Liver (tissue), 9 donors: ENCODE results near the gene PTPRD. TPM values are rescaled to one million over a fixed set of nuclear protein-coding genes. Genes with fewer than 3 reads are reported as not detected.

Source experiments
- DNase-seq: peaks from one replicate; pipeline ENCODE4 v3.0.0-alpha.2; 2017; ENCODE audit warnings: low spot score
- H3K27ac ChIP-seq, 2 donors: one replicate each; pipeline ENCODE4 v1.7.0; 2013; ENCODE audit warnings: inconsistent platforms in 2 of 2, low read length in 2 of 2, control low read depth in 1 of 2, low read depth in 1 of 2, mild to moderate bottlenecking in 1 of 2
- H3K27me3 ChIP-seq, 4 donors: one replicate each; pipeline versions ENCODE4 v1.6.1 to v1.7.0; 2013; ENCODE audit warnings: low read length in 3 of 4, inconsistent platforms in 1 of 4, mild to moderate bottlenecking in 1 of 4, moderate library complexity in 1 of 4; ENCODE audit not compliant: control insufficient read depth in 4 of 4, insufficient read depth in 4 of 4
- H3K36me3 ChIP-seq, 4 donors: one replicate each; pipeline versions ENCODE4 v1.6.1 to v1.7.0; 2013; ENCODE audit warnings: low read length in 3 of 4, mild to moderate bottlenecking in 3 of 4, low read depth in 1 of 4, moderate library complexity in 1 of 4; ENCODE audit not compliant: control insufficient read depth in 4 of 4, insufficient read depth in 3 of 4
- H3K4me1 ChIP-seq, 4 donors: one replicate each; pipeline versions ENCODE4 v1.6.1 to v1.7.0; 2013; ENCODE audit warnings: low read length in 3 of 4, mild to moderate bottlenecking in 3 of 4, moderate library complexity in 1 of 4; ENCODE audit not compliant: control insufficient read depth in 4 of 4, insufficient read depth in 4 of 4
- H3K4me3 ChIP-seq, 3 donors: one replicate each; pipeline versions ENCODE4 v1.6.1 to v1.7.0; 2013; ENCODE audit warnings: low read length in 3 of 3, control low read depth in 1 of 3, low read depth in 1 of 3, mild to moderate bottlenecking in 1 of 3
- H3K9ac ChIP-seq, 2 donors: one replicate each; pipeline ENCODE4 v1.7.0; 2013; ENCODE audit warnings: low read length in 2 of 2, mild to moderate bottlenecking in 2 of 2, moderate library complexity in 2 of 2, control low read depth in 1 of 2, low read depth in 1 of 2
- H3K9me3 ChIP-seq, 4 donors: one replicate each; pipeline versions ENCODE4 v1.6.1 to v1.7.0; 2013; ENCODE audit warnings: low read length in 3 of 4; ENCODE audit not compliant: control insufficient read depth in 4 of 4
- EGR1 ChIP-seq, 2 donors: IDR thresholded peaks; 2 replicates each; pipeline ENCODE4 v1.6.1; 2016 to 2018; ENCODE audit warnings: antibody characterized with exemption in 2 of 2, low read depth in 2 of 2
- GABPA ChIP-seq, 2 donors: IDR thresholded peaks in 1 of 2; conservative IDR thresholded peaks in 1 of 2; 2 replicates each; pipeline ENCODE4 v1.6.1; 2016; ENCODE audit warnings: antibody characterized with exemption in 2 of 2, mild to moderate bottlenecking in 1 of 2, moderate library complexity in 1 of 2
- HNF4A ChIP-seq, 2 donors: conservative IDR thresholded peaks; 2 replicates each; pipeline ENCODE4 v1.6.1; 2016; ENCODE audit warnings: antibody characterized with exemption in 2 of 2, mild to moderate bottlenecking in 2 of 2
- JUND ChIP-seq, 2 donors: IDR thresholded peaks; 2 replicates each; pipeline ENCODE4 v1.6.1; 2016; ENCODE audit warnings: antibody characterized with exemption in 2 of 2
- RAD21 ChIP-seq, 2 donors: IDR thresholded peaks; 2 replicates each; pipeline ENCODE4 v1.6.1; 2016; ENCODE audit warnings: antibody characterized with exemption in 2 of 2, mild to moderate bottlenecking in 2 of 2
- RXRA ChIP-seq, 2 donors: IDR thresholded peaks; 2 replicates each; pipeline ENCODE4 v1.6.1; 2017 to 2018; ENCODE audit warnings: antibody characterized with exemption in 2 of 2, mild to moderate bottlenecking in 1 of 2
- SP1 ChIP-seq: IDR thresholded peaks from 2 replicates; pipeline ENCODE4 v1.6.1; 2018; ENCODE audit warnings: antibody characterized with exemption, mild to moderate bottlenecking
- TAF1 ChIP-seq: conservative IDR thresholded peaks from 2 replicates; pipeline ENCODE4 v1.6.1; 2016; ENCODE audit warnings: antibody characterized with exemption, mild to moderate bottlenecking
- YY1 ChIP-seq: IDR thresholded peaks from 2 replicates; pipeline ENCODE4 v1.6.1; 2016; ENCODE audit warnings: antibody characterized with exemption, mild to moderate bottlenecking
- WGBS: extraction: QIAGEN DNeasy Blood & Tissue Kit; methylation state at CpG from one replicate; pipeline ENCODE4 v1.1.7; 2013; 5-methylcytosine and 5-hydroxymethylcytosine counted together
- polyA plus RNA-seq, 2 donors: library from polyadenylated mRNA; stranded (reverse) in 1 of 2; unstranded in 1 of 2; fragments of 200-250 nt in 1 of 2; fragments of >200 nt in 1 of 2; fragmentation: Nextera tagmentation in 1 of 2; extraction: Ambion mirVana in 1 of 2; gene quantifications; one replicate each; pipeline versions ENCODE4 v1.2.1 to v1.2.3, GENCODE V29; 2013 to 2015
- total RNA-seq, 2 donors: library from RNA; depleted of rRNA; stranded (reverse); fragments of >200 nt; gene quantifications; one replicate each; pipeline ENCODE4 v1.2.3, GENCODE V29; 2014
- TF ChIP-seq, protein P1 (sequence below): IDR thresholded peaks from 2 replicates; pipeline ENCODE4 v1.6.1; 2016; ENCODE audit warnings: antibody characterized with exemption
- TF ChIP-seq, protein P2 (sequence below): fragments of 150-350 bp; IDR thresholded peaks from 2 replicates; pipeline ENCODE4 v1.5.1; 2017; ENCODE audit warnings: improper control_type of control experiment, low read depth, low read length; ENCODE audit not compliant: missing input control
- TF ChIP-seq, protein P3 (sequence below): IDR thresholded peaks from 2 replicates; pipeline ENCODE4 v1.6.1; 2016; ENCODE audit warnings: antibody characterized with exemption
- TF ChIP-seq, protein P4 (sequence below): IDR thresholded peaks from 2 replicates; pipeline ENCODE4 v1.6.1; 2016; ENCODE audit warnings: antibody characterized with exemption
- TF ChIP-seq, protein P5 (sequence below): IDR thresholded peaks from 2 replicates; pipeline ENCODE4 v1.6.1; 2016; ENCODE audit warnings: antibody characterized with exemption, mild to moderate bottlenecking
- donor health status: healthy.
- donor health status: healthy.
- donor health status: healthy.
- donor health status: healthy.
- donor health status: healthy.

Gene PTPRD
- total and polyA plus RNA-seq, 4 donors, result 0.78 to 34.2 (median 4.7) TPM

DNA sequence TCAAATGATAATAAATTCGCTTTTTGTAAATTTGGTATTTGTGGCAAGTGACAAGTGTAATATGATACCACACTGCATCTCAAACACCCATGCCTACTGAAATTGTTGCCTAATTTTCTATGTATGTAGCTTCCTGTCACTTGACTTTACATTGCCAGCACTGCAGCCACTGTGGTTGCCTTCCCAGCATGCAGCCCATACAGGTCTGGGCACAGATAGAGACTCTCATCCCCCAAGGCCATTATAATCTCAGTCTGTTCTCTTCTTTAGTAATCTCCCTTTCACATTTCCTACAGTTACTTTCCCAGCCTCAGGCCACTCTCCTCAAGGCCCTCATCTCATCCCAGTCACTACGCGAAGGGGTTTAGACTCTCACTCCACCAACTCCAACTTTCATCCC, 1200.6 kb downstream of the PTPRD start (continued):
- TF ChIP-seq, protein P1, sequence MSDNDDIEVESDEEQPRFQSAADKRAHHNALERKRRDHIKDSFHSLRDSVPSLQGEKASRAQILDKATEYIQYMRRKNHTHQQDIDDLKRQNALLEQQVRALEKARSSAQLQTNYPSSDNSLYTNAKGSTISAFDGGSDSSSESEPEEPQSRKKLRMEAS, result no peak
- TF ChIP-seq EGR1 (IDR thresholded peaks at IDR 0.05; ENCODE audit: low read depth in 2 of 2) (no peak), RAD21 (IDR thresholded peaks at IDR 0.05) (no peak), RXRA (IDR thresholded peaks at IDR 0.05) (no peak), HNF4A (conservative IDR thresholded peaks at IDR 0.05) (no peak)

DNA sequence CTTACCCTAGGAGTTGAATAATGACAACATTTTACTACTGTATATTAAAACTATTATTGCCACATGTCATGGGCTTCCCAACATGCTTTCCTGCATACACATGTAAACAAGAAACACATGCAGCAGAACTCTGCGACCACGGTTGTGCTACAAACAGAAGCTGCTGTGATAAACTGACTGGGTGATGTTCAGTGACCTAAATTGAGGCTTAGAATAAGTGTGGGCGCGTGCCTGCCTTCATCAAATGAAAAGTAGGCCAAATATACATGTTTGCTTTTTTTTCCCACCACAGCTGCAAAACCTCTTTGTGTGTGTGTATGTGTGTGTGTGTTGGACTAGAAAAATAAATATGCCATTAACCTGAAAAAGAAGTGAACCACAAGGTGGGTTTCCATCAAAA, 1202.1 kb downstream of the PTPRD start:
- Histone ChIP-seq H3K4me1 (no peaks in the 10 kb centered on the region), H3K9ac (no peak overlapping the region), H3K36me3 (no peaks in the 10 kb centered on the region), H3K27me3 (no peaks in the 10 kb centered on the region), H3K9me3 (no peaks in the 10 kb centered on the region), H3K27ac (no peak overlapping the region), H3K4me3 (no peak overlapping the region)
- no peak for DNase-seq
- TF ChIP-seq GABPA (IDR thresholded peaks at IDR 0.05 in 1 of 2, conservative IDR thresholded peaks at IDR 0.05 in 1 of 2), result no peak
- TF ChIP-seq, protein P2, sequence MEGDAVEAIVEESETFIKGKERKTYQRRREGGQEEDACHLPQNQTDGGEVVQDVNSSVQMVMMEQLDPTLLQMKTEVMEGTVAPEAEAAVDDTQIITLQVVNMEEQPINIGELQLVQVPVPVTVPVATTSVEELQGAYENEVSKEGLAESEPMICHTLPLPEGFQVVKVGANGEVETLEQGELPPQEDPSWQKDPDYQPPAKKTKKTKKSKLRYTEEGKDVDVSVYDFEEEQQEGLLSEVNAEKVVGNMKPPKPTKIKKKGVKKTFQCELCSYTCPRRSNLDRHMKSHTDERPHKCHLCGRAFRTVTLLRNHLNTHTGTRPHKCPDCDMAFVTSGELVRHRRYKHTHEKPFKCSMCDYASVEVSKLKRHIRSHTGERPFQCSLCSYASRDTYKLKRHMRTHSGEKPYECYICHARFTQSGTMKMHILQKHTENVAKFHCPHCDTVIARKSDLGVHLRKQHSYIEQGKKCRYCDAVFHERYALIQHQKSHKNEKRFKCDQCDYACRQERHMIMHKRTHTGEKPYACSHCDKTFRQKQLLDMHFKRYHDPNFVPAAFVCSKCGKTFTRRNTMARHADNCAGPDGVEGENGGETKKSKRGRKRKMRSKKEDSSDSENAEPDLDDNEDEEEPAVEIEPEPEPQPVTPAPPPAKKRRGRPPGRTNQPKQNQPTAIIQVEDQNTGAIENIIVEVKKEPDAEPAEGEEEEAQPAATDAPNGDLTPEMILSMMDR, result no peak
- TF ChIP-seq, protein P3, sequence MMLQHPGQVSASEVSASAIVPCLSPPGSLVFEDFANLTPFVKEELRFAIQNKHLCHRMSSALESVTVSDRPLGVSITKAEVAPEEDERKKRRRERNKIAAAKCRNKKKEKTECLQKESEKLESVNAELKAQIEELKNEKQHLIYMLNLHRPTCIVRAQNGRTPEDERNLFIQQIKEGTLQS, result no peak
- 82% methylated on average over 4 of the region's 4 CpGs for whole genome bisulfite sequencing

DNA sequence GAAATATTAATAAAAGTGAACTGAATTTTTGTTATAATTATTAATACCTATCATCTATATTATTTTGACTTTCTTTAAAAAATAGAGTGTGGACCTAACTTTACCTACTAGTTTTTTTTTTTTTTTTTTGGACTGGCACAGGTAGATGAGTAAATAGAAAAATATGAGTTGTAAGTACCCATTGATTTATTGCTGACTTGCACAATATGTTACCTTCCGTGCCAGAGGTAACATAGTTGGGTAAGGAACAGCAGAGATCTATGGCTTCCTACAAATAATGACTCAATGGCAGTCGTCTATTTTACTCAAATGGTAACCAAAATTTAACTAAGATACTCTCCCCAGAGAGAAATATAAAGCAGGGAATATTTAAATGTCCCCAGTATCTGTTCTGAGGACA, 1212.8 kb downstream of the PTPRD start:
- TF ChIP-seq RXRA (IDR thresholded peaks at IDR 0.05) (no peak), EGR1 (IDR thresholded peaks at IDR 0.05; ENCODE audit: low read depth in 2 of 2) (no peak), SP1 (no peak)
- no peaks in the 10 kb centered on the region for H3K36me3 ChIP-seq
- no peak overlapping the region for H3K27ac ChIP-seq
- no peaks in the 10 kb centered on the region for H3K27me3 ChIP-seq
- no peak overlapping the region for H3K9ac ChIP-seq
- H3K4me1 ChIP-seq, result no peaks in the 10 kb centered on the region
- DNase-seq, result no peak
- WGBS, result 61% methylated on average over 2 of the region's 2 CpGs
- no peaks in the 10 kb centered on the region for H3K9me3 ChIP-seq
- H3K4me3 ChIP-seq, result no peak overlapping the region

DNA sequence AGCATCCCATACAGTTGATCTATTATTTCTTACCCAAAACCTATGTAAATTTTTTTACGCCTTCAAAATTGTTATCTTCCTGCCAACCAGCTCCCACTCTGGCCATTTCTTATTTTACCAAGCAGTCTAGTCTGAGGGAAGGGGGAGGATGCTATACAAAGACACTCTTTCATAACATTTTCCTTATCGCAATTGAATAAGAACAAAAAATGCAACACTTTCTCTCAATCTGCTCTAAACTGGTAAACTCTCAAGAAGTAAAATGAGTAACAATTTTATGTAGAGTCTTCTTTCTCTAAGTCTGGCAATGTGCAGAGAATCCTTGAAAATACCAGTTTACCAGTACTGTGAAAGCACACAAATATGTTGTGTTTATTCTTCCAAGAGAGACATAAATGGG, 1216.3 kb downstream of the PTPRD start:
- Histone ChIP-seq H3K27me3 (no peaks in the 10 kb centered on the region), H3K36me3 (no peaks in the 10 kb centered on the region), H3K9me3 (no peaks in the 10 kb centered on the region), H3K27ac (no peak overlapping the region), H3K4me1 (no peaks in the 10 kb centered on the region), H3K9ac (no peak overlapping the region), H3K4me3 (no peak overlapping the region)
- no peak for DNase-seq
- 69% methylated on average over 2 of the region's 2 CpGs for WGBS
- TF ChIP-seq JUND (IDR thresholded peaks at IDR 0.05) (no peak), RAD21 (IDR thresholded peaks at IDR 0.05) (no peak), TAF1 (no peak), SP1 (no peak), HNF4A (conservative IDR thresholded peaks at IDR 0.05) (no peak), EGR1 (IDR thresholded peaks at IDR 0.05; ENCODE audit: low read depth in 2 of 2) (no peak), RXRA (IDR thresholded peaks at IDR 0.05) (no peak), YY1 (no peak)
- TF ChIP-seq, protein P3, result no peak
- TF ChIP-seq, protein P2, result no peak
- TF ChIP-seq, protein P4, sequence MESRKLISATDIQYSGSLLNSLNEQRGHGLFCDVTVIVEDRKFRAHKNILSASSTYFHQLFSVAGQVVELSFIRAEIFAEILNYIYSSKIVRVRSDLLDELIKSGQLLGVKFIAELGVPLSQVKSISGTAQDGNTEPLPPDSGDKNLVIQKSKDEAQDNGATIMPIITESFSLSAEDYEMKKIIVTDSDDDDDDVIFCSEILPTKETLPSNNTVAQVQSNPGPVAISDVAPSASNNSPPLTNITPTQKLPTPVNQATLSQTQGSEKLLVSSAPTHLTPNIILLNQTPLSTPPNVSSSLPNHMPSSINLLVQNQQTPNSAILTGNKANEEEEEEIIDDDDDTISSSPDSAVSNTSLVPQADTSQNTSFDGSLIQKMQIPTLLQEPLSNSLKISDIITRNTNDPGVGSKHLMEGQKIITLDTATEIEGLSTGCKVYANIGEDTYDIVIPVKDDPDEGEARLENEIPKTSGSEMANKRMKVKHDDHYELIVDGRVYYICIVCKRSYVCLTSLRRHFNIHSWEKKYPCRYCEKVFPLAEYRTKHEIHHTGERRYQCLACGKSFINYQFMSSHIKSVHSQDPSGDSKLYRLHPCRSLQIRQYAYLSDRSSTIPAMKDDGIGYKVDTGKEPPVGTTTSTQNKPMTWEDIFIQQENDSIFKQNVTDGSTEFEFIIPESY, result no peak
- TF ChIP-seq, protein P5, sequence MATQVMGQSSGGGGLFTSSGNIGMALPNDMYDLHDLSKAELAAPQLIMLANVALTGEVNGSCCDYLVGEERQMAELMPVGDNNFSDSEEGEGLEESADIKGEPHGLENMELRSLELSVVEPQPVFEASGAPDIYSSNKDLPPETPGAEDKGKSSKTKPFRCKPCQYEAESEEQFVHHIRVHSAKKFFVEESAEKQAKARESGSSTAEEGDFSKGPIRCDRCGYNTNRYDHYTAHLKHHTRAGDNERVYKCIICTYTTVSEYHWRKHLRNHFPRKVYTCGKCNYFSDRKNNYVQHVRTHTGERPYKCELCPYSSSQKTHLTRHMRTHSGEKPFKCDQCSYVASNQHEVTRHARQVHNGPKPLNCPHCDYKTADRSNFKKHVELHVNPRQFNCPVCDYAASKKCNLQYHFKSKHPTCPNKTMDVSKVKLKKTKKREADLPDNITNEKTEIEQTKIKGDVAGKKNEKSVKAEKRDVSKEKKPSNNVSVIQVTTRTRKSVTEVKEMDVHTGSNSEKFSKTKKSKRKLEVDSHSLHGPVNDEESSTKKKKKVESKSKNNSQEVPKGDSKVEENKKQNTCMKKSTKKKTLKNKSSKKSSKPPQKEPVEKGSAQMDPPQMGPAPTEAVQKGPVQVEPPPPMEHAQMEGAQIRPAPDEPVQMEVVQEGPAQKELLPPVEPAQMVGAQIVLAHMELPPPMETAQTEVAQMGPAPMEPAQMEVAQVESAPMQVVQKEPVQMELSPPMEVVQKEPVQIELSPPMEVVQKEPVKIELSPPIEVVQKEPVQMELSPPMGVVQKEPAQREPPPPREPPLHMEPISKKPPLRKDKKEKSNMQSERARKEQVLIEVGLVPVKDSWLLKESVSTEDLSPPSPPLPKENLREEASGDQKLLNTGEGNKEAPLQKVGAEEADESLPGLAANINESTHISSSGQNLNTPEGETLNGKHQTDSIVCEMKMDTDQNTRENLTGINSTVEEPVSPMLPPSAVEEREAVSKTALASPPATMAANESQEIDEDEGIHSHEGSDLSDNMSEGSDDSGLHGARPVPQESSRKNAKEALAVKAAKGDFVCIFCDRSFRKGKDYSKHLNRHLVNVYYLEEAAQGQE, result no peak
